Body of pancreas (tissue), 4 donors: ENCODE results near the gene CES3. TPM values are rescaled to one million over a fixed set of nuclear protein-coding genes. Genes with fewer than 3 reads are reported as not detected.

Experiments
- ATAC-seq: fragments of 150-250 bp; one replicate; pipeline ENCODE4 v1.9.1; 2016
- DNase-seq, 4 donors: peaks; one replicate each; pipeline ENCODE4 v3.0.0-alpha.2; 2019
- H3K27ac ChIP-seq, 4 donors: fragments of 200-600 bp; sonication (generic); 1 replicate in 3 of 4; 2 replicates in 1 of 4; pipeline versions ENCODE4 v1.5.1 to v1.6.1; 2016 to 2019; ENCODE audit warnings: mild to moderate bottlenecking in 1 of 4, mixed read lengths in 1 of 4, moderate library complexity in 1 of 4
- H3K27me3 ChIP-seq, 2 donors: fragments of 200-600 bp; sonication (generic); one replicate each; pipeline ENCODE4 v1.6.0; 2016; ENCODE audit warnings: mild to moderate bottlenecking in 1 of 2
- H3K36me3 ChIP-seq, 2 donors: fragments of 200-600 bp; sonication (generic); replicated peaks in 1 of 2; 2 replicates each; pipeline ENCODE4 v1.5.1; 2016; ENCODE audit warnings: low read depth in 2 of 2; ENCODE audit not compliant: insufficient read depth in 1 of 2
- H3K4me1 ChIP-seq: fragments of 200-600 bp; sonication (generic); one replicate; pipeline ENCODE4 v1.6.0; 2016
- H3K4me3 ChIP-seq, 2 donors: fragments of 200-600 bp; sonication (generic); 1 replicate in 1 of 2; 2 replicates in 1 of 2; pipeline ENCODE4 v1.5.1; 2016 to 2019
- H3K9me3 ChIP-seq, 3 donors: fragments of 200-600 bp; sonication (generic); 1 replicate in 2 of 3; 2 replicates in 1 of 3; pipeline ENCODE4 v1.5.1; 2016
- CTCF ChIP-seq, 7 experiments: fragments of 450-650 bp in 4 of 7; fragments of 200-600 bp in 3 of 7; sonication (generic) in 3 of 7; IDR thresholded peaks; one replicate each; pipeline ENCODE4 v1.5.1; 2016 to 2019; ENCODE audit warnings: antibody characterized with exemption in 7 of 7
- POLR2A ChIP-seq, 3 donors: fragments of 450-650 bp; IDR thresholded peaks; one replicate each; pipeline ENCODE4 v1.6.1; 2016; ENCODE audit warnings: antibody characterized with exemption in 3 of 3, mild to moderate bottlenecking in 2 of 3
- WGBS, 2 donors: methylation state at CpG; one replicate each; pipeline ENCODE4 v1.1.5; 2017; 5-methylcytosine and 5-hydroxymethylcytosine counted together
- intact Hi-C: fragments of 100-400 bp; cut with DNase I; formaldehyde crosslinking; loops from one replicate; pipeline ENCODE4 v1.15.1; 2023
- total RNA-seq, 2 donors: library from RNA; depleted of rRNA; stranded (reverse); fragments of >200 nt; gene quantifications; one replicate each; pipeline ENCODE4 v1.1.0, GENCODE V29; 2016

CES3 gene
- total RNA-seq, 2 donors from 2014 or later, result 5.2 to 5.6 TPM

DNA sequence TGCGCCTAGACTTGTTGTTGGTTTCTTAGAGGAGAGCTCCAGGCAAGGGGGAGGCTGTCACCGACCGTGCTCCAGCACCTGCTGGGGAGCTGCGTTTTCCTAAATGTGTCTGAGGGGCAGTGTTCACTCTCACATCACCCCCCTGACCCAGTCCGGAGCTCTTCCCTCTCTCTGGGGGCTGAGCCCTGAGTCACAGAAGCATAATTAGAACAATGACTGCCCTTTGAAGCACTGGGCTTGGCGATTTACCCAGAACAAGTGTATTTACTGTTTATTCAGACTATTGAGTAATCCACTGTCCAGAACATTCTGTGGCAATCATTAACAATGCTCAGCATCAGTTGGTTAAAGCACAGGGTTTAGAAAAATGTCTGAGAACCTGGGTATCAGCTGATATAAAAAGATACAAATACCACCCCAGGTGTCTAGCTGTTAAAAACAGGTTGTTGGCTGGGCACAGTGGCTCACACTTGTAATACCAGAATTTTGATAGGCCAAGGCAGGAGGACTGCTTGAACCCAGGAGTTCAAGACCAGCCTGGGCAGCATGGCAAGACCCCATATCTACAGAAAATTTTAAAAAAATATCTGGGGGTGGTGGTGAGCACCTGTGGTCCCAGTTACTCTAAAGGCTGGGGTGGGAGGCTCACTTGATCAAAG, 35.4 kb downstream of the CES3 start:
- Histone ChIP-seq H3K9me3 (no peaks in the 10 kb centered on the region), H3K4me1 (peaks cover 52% of the 10 kb centered on the region), H3K27me3 (no peaks in the 10 kb centered on the region), H3K36me3 (no peaks in the 10 kb centered on the region), H3K4me3 (no peak overlapping the region), H3K27ac (peak overlapping the region; percentile 83 to 91 (median 87))
- TF ChIP-seq POLR2A (IDR thresholded peaks at IDR 0.05), result peak in 1 of 3 donors; percentile 38
- peak in 1 of 7 experiments; percentile 12 for TF ChIP-seq CTCF (IDR thresholded peaks at IDR 0.05)
- peak; percentile 92 for ATAC-seq
- 44 to 49% methylated on average over 5 to 6 of the region's 6 CpGs for WGBS, 2 donors
- peak; percentile 77 to 93 (median 86) for DNase-seq
- intact Hi-C loops, result no loop called here

DNA sequence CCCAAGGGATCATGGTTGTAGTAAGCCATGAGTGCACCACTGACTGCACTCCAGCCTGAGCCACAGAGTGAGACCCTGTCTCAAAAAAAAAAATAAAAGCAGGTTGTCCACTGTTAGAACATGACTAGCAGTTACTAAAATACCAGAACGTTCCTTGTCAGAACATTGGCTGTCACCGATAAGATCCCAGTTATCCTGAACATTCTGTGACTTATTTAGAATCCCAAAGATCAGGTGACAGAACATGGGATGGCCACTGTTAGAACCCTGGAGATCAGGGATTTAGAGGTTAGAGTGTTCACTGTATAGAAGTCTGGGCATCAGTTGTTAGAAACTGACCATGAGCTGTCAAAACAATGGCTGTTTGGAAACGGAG, 35.9 kb downstream of the CES3 start:
- no peak for TF ChIP-seq POLR2A (IDR thresholded peaks at IDR 0.05)
- no peak for TF ChIP-seq CTCF (IDR thresholded peaks at IDR 0.05)
- Histone ChIP-seq H3K27me3 (no peaks in the 10 kb centered on the region), H3K36me3 (no peaks in the 10 kb centered on the region), H3K4me1 (peaks cover 55% of the 10 kb centered on the region), H3K27ac (peak overlapping the region; percentile 83 to 91 (median 87)), H3K4me3 (no peak overlapping the region), H3K9me3 (no peaks in the 10 kb centered on the region)
- DNase-seq, result no peak
- ATAC-seq, result peak; percentile 7
- WGBS, 2 donors, result 43 to 52% methylated on average over 3 of the region's 3 CpGs
- intact Hi-C loops, result no loop called here

DNA sequence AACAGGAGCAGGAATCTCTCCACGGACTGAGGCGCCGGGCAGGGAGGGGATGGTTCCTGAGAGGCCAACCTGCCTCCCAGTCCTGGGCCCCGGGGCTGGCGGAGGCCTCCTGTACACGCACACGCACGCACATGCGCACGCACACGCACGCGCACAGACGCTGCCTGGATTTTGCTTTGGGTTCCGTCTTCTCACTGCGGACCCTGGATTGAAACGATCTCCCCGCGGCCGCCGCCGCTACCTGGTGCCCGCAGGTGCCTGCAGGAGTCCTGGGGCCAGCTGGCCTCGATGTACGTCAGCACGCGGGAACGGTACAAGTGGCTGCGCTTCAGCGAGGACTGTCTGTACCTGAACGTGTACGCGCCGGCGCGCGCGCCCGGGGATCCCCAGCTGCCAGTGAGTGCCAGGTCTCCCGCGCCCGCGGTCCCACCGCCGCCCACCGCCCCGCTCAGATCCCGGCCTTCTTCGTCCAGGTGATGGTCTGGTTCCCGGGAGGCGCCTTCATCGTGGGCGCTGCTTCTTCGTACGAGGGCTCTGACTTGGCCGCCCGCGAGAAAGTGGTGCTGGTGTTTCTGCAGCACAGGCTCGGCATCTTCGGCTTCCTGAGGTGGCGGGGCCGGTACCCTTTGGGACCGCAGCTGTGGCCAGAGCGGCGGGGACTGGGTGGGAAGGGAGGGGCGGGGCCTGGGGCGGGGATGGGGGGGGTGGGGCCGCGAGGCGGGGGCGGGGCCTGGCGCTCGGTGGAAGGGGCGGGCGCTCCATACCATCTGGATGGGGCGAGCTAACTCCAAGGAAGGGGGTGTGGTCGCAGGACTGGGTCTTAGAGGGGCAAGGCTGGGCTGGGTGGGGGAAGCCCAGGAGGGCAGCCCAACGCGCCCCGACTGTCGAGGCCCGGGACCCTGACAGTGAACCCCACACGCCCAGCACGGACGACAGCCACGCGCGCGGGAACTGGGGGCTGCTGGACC, 39.6 kb downstream of the CES3 start:
- no peaks in the 10 kb centered on the region for H3K9me3 ChIP-seq
- intact Hi-C loops, result no loop called here

DNA sequence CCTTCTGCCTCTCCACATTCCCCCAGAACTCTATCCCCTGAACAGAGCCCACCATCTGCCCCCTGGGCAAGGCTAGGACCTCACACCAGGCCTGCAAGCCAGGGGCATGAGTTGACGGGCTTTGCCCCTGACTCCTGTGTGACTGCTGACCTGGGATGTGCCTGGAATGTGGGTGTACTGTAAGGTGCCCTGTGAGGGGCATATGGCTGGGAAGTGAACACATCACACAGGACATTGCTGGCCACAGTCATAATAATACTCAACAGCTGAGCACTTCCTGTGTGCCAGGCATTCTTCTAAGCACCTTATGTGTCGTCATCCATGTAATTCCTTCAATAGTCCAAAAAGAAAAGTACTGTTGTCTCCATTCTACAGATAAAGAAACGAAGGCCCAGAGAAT, 40.7 kb downstream of the CES3 start:
- ATAC-seq (no peak), DNase-seq (no peak)
- Histone ChIP-seq H3K4me1 (peaks cover 40% of the 10 kb centered on the region), H3K4me3 (no peak overlapping the region), H3K27me3 (no peaks in the 10 kb centered on the region), H3K27ac (no peak overlapping the region), H3K9me3 (no peaks in the 10 kb centered on the region), H3K36me3 (no peaks in the 10 kb centered on the region)
- intact Hi-C loops, result no loop called here
- TF ChIP-seq CTCF (IDR thresholded peaks at IDR 0.05) (no peak), POLR2A (IDR thresholded peaks at IDR 0.05) (no peak)
- 78 to 87% methylated on average over 2 to 3 of the region's 3 CpGs for WGBS, 2 donors

More for the DNA sequence above, 39.6 kb downstream of the CES3 start:
- Histone ChIP-seq H3K4me3 (peak overlapping the region in 1 of 2 donors; percentile 21), H3K27me3 (no peaks in the 10 kb centered on the region), H3K36me3 (no peaks in the 10 kb centered on the region), H3K27ac (peak overlapping the region; percentile 21 to 91 (median 80)), H3K4me1 (peaks cover 51% of the 10 kb centered on the region)
- TF ChIP-seq POLR2A (IDR thresholded peaks at IDR 0.05), result peak; percentile 45 to 66 (median 47)
- peak in 1 of 7 experiments; percentile 12 for TF ChIP-seq CTCF (IDR thresholded peaks at IDR 0.05)
- WGBS, 2 donors, result 3 to 10% methylated on average over 12 to 85 of the region's 89 CpGs
- ATAC-seq (peak; percentile 47), DNase-seq (peak; percentile 75 to 91 (median 84))
